Measurements from ENCODE around the gene ITGA3.
"Not testable (repeated sequence)": the region's sequence is repeated elsewhere in the genome, so short reads cannot be mapped to it uniquely, and the experiment has no call there.

The ITGA3 gene

DNA sequence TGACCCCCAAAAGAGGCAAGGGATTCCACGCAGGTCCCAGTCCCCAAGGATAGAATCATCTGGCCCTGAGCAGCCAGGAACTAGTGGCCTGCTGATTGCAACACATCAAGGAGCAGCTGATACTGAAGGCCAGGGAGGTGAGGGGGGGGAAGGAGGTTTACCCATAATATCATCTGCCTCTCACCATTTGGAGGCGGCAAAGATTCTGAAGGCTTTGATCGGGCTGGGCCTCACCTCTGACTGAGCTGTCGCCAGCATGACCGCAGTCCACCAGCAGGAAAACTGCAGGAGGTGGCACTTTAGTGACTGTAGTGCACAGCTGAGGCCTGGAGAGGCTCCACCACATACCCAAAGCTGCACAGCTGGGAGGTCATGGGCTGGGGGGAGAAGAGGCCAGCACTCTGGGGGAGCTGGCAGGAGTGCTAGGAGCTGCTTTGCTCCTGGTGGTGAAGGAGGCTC lies 20.5 kb upstream of the ITGA3 start:
- DNase-seq: no peak

DNA sequence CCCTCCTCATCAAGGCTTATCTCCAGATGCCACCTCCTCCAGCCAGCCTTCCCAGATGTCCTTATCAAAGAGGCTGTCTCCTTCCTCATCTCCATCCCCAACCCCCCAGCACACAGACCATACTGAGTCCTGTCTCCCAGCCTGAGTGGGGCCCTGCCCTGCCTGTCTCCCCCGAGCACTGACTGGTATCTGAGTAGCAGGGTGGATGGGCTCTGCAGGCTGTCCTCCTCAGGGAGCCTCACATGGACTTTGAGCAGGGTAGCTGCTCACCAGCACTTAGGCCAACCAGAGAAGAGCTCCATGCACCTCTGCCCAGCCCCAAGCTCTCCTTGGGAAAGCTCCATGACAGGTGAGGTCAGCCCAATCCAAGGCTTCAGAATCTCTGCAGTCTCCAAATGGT lies 20.0 kb upstream of the ITGA3 start:
- DNase-seq: no peak

DNA sequence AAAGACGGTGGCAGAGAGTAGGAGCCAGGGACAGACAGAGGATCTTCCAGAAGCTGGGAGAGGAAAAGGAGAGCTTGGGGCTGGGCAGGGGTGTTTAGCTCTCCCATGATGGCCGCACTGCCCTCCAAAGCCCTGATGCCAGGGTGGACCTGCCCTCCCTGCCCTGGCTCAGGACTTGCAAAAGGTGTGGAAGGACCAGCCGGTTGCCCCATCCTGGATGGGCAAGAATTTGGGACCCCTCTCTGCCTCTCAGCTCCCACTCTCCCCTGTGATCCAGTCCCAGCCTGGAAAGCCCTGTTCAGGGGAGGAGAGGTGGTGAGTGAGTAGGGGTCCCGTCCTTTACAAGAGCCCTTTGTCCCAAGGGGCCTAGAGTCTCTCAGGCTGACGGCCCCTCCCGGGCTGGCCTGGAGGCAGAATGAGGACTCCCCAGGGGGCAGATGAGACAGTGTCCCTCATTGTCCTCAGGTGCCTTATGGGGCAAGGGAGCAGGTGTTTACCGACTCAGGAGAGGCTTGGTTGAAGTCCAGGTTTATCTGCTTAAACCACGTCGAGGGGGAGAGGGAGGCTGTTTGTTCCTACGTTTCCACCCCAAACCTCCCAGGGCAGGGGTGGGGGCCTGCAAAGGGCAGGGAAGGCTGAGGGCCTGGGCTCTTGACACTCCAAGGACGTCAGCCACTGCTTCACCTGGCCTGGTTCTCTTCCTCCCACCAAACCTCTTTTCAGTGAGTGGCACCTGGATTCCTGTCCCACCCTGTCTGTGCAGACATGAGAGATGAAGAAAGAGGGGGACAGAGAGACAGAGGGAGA lies 19.3 kb upstream of the ITGA3 start:
- DNase-seq: no peak

DNA sequence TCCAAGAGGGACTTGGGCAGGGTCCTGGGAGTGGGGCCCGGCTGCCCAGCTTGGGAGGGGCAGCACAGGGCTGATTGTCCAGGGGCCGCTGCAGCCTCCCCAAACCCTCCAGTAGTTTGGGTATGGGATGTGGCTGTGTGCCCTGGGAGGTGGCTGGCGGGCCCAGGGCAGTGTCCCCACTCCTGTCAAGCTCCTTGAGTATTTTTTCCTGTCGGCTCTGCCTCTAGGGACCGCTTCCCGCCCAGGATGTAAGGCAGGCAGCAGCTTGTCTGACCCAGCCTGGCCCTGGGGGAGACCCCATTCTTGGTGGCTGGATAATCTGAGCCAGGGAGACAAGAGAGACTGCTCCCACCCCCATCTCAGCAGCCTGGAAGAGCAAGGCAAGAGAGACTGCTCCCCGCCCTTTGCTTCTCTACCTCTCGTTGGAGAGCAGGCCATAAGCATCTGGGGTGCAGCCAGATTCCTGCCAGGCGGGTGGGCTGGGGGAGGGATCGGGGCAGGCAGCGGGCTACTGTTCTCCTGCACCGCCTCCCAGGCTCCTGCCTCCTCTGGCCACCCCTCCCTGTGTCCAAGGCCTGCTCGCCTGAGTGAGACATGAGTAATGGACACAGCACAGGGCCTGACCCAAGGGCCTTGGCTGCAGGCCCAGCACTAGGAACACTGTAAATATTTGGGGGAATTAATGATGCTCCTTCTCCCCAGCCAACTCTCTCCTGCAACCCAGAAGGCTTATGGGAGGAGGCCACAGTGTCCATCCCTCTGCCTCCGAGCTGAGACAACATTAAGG lies 18.4 kb upstream of the ITGA3 start:
- no peak for DNase-seq

DNA sequence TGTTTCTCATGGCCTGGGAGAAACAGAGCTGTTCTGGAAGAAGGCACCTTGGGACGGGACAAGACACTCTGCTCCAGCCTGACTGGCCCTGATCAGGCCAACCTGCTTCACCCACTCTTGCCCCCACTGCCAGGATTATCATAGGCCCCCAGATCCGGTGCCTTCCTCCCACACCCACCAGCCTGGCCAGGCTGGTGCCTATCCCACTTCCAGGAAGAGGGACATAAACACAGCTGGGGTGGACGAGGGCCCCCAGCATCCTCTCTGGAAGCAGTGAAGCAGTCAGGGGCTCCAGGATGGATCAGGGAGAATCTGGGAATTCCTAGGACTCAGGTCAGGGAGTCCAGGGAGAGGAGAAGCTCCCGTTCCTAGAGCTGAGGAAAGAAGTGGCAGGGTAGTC lies 16.9 kb upstream of the ITGA3 start:
- no peak for DNase-seq

DNA sequence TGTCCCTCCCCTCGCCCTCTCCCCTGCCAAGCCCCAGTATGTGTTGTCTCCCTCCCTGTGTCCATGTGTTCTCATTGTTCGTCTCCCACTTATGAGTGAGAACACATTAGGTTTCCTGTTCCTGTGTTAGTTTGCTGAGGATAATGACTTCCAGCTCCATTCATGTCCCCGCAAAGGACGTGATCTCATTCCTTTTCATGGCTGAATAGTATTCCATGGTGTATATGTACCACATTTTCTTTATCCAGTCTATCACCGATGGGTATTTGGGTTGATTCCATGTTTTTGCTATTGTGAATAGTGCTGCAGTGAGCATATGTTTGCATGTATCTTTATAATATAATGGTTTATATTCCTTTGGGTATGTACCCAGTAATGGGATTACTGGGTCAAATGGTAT lies 15.4 kb upstream of the ITGA3 start:
- DNase-seq: not testable (repeated sequence)

DNA sequence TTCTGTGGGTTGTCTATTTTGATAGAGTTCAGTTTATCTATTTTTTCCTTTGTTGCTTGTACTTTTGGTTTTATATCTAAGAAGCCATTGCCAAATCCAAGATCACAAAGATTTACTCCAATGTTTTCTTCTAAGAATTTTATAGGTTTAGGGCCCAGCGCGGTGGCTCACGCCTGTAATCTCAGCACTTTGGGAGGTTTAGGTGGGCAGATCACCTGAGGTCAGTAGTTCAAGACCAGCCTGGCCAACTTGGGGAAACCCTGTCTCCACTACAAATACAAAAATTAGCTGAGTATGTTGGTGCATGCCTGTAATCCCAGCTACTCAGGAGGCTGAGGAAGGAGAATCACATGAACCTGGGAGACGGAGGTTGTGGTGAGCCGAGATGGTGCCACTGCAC lies 13.7 kb upstream of the ITGA3 start:
- DNase-seq: no peak

DNA sequence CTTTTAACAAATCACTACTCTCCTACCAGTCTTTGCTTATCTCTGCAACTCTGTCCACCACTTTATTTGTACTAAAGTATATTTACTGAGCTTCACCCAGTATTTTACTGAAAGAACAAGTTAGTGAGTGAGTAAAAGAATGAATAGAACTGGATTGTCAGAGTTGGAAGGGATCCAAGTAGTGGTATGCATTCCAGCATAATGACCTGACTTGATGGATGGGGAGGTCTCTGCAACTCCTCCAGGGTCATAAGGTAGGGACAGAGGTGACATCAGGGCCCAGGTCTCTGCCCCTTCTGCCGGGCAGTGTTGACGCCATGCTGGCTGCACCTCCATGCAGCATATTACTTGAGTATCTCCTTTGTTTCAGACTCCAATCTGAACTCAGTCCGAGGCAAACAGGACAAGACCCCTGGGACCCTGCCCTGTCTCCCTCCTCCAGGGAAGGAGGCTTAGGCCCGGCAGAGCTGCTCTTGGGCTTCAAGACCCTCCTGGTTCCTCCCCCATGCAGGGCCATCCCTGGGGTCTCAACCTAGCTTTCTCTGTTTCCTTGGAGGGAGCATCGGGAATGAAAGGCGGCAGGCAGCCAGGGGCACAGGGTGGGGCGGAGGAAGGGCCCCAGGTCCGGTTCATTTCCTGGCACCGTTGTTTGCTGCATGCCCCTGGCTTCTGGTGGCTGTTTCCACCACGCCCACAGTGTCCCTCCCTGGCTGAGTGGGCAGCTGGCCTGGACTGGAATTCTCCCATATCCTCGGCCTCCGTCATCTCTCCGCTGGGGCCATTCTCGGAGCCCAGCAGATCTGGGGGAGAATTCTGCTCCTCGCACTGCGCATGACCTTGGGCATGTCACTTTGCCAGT lies 12.4 kb upstream of the ITGA3 start:
- no peak for DNase-seq

DNA sequence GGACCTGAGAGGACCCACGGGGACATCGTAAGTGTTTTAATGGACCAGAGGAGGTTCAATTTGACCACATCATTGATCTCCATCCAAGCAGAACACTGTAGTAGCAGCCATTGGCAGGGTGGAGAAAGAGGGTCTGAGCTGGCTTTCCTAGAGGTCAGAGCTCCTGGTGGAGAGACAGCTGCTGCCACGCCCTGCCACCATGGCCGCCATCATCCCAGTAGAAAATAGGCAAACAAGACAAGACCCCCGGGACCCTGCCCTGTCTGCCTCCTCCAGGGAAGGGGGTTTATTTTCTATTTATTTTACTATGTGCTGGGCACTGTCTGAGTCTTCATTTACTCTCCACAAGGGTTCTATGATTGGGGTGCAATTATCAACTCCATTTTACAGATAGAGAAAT lies 11.4 kb upstream of the ITGA3 start:
- no peak for DNase-seq

DNA sequence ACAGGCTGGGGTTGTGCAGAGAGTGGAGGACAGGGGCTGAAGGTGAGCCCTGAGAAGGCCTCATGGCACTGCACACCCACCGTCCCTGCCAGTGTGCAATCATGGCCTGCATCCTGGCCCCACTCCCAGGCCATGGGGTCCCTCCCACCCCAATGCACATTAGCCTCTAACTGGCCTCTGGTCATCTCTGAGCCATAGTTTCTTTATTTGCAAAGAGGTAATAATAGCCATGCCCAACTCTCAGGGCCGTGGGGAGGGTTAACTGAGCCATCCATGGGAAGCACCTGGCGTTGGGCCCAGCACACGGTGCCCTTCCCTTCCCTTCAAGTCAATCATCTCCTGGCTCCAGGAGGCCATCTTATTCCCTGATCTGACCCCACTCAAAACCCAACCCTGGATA lies 10.8 kb upstream of the ITGA3 start:
- DNase-seq: no peak

DNA sequence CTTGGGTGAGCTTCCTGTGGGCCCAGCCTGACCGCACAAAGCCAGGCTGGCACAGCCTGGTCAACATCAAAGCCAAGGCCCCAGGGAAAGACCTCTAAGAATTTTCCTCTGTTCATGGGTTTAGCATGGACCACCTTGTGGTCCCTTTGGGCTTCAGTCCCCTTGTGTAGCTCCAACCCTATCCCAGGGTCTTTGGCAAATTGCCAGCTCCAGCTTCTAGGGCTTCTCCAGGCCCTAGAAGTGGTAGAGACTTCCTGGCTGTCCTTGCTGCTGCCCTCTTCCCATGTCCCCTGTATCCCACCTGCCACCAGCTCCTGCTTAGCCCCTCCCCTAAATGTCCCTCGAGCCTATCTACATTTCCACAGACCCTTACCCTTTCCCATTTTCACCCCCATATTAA lies 9.7 kb upstream of the ITGA3 start:
- DNase-seq: no peak

DNA sequence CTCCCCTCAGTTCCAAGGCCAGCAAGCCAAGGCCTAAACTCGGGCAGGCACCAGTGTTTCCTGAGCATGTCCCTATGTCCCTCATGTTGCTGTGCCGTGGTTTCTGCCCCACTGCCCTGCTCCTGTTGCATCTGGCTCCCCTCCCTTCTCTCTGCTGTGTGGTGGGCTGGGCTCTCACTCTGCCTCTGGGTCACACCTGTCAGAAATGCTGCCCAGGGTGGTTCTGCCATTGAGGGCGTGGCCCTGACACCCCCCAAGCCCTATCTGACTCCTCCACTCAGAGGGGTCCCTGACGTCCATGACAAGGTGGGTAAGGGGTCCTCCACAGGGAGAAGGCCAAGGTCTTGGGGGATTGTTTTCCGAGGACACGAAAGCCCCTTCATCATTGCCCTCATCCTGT lies 9.2 kb upstream of the ITGA3 start:
- DNase-seq: no peak

DNA sequence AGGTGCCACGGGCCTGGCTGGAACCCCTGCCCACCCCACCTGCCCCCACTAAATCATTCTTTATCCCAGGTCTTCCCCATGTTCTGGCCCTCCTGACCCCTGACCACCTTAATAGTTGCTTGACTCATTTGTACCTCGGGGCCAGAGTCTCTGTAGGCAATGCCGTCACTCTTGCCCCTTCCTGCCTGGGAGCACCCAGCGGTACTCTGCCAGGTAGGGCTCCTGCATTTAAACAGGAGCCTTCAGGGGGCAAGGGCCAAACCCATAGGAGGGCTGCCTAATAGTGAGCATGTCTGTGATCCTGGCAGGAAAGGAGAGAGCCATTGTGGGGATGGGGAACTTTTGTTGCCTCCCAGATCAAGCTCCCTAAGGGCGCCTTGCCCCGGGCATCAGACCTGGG lies 8.8 kb upstream of the ITGA3 start:
- DNase-seq: no peak

DNA sequence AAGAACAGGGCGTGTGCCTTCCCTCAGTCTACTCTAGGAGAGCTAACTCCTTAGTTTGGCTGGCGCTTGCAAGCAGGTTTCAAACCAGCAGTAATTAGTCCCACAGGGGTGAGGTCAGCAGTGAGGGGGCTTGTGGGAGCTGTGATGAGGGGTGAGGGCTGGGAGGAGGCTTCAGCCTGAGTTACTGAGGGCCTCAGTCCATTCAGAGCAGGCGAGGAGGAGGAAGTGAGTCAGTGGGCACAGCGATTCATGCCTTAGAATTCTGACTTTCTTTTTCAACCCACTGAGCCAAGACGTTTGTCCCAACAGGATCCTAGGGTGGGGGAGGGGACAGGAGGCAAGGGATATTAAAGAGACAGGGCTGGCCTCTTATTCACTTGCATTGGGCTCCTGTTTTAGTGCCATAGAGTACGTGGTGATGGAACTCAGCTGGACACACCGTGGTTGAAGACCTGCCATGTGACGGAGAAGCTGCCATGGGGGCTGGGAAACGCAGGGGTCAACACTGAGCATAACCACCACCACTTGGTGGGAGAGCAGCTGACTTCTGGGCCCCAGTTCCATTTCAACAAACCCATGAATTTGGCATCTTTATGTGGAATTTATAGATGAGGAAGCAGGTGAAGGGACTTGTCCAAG lies 8.3 kb upstream of the ITGA3 start:
- peak; percentile 32 for DNase-seq

DNA sequence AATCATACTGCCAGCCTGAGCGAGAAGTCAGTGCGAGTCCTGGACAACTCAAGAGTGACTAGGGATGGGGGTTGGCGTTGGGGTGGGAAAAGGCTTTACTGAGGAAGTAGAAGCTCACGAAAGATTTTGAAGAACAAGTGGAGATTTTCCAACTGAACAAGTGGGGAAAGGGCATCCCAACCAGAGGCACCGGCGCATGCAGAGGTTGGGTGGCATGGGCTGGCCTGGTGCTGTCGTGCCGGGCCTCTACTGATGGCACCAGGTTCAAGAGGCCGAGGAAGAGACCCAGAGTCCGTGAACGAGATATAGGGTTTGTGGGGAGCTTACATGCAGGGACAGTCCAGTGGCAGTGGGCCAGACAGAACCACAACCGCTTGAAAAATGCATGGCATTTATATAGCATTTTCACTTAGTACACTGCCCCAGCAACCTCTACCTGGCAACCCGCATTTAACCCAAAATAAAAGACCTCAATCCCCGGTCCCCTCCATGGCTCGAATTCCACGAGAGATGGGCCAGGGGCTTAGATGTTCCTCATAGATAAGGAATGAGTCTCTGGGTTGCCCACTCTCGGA lies 7.7 kb upstream of the ITGA3 start:
- DNase-seq: no peak

DNA sequence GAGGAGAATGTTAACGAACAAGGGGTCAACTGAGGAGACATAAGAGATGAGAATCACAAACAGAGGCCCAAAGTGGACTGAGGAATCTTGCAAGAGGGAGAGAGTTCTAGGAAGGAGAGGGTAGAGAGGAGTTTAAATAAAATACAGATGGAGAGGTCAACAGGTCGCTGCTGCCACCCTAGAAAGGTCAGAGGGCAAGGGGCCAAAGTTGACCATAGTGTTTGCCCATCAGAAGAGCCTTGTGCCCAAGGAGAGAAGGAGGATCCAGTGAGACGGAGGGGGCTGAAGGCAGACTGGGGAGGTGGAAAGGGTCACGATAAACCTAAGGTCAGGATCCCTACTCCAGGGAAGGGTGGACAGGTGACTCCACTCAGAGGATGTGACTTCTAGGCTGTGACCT lies 6.9 kb upstream of the ITGA3 start:
- DNase-seq: no peak

DNA sequence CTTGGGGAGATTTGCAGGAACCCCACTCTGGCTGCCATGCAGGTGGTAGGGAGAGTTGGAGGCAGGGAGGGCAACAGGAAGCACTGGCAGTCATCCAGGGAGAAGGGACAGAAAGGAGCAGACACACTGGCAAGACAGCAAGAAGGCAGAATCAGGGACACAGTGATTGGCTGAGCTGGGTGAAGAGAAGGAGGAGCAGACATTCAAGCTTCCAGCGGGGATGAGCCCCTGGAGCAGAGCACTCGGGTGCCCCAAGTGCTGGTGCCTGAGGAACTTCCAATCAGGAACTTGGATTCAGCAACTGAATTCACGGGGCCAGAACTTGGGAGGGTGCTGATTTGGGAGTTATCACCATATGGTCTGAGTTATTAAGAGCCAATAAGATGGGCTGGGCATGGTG lies 6.3 kb upstream of the ITGA3 start:
- DNase-seq: no peak

DNA sequence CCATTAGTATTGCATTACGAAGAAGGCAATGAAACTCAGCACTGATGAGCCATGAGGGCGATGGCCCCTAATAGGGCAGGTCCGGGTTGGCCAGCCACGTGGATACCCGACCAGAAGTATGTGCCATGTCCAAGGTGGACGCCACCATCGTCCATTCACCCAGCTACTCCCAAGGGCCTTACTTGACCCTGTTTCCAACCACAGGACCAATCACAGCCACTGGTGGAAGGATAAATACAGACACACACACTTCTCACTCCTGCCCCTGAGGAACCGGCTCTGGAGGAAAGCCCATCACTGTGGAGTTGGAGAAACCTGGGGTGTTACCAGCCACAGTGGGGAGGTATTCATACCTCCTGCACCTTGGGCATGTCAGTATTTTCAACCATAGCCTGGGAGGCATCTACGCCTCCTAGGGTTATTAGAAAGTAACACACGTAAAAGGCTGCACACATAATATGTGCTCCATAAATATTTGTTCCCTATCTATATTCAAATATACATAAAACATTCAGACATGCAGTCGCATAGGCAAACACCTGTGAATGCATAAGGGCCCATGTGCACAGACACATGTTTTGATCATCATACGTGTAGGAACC lies 5.4 kb upstream of the ITGA3 start:
- DNase-seq: no peak

DNA sequence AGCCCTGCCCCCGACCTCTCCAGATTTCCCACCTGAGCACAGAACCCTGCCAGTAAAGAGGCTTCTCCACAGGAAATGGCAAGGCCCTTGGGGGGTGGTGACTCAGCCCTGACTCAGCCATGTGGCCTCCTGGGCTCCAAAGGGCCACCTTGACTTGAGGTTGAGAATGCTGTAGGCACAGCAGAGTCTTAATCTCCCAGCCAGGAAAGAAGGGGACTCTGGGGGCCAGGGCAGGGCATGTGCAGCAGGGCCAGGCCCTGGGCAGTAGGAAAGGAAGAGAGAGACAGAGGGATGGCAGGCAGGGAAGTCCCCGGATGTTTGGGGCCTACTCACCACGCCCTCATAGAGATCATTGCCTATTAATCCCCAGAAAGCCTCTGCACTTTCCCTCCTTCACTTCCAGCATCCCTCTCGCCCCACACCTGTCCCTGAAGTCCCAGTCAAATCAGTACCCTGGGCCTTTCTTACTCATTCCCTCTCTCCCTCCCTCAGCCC lies 4.8 kb upstream of the ITGA3 start:
- DNase-seq: peak; percentile 90

DNA sequence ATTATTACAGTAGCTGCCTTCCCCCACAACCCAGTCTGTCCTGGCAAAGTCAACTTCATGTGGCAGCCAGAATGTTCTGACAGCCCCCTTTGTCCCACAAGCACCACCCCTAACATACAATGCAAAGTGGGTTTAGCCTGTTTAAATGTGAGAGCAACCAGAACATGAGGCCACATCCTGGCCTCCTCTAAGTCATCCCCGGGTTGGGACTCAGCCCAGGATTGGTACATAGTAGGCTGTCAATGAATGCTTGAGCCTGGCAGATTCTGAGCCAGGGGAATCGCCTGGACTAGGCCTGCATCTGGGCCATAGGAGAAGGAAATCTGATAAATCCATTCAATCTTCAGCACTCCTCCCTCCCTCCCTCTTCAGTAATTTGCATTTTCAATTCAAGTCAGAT lies 4.3 kb upstream of the ITGA3 start:
- no peak for DNase-seq

DNA sequence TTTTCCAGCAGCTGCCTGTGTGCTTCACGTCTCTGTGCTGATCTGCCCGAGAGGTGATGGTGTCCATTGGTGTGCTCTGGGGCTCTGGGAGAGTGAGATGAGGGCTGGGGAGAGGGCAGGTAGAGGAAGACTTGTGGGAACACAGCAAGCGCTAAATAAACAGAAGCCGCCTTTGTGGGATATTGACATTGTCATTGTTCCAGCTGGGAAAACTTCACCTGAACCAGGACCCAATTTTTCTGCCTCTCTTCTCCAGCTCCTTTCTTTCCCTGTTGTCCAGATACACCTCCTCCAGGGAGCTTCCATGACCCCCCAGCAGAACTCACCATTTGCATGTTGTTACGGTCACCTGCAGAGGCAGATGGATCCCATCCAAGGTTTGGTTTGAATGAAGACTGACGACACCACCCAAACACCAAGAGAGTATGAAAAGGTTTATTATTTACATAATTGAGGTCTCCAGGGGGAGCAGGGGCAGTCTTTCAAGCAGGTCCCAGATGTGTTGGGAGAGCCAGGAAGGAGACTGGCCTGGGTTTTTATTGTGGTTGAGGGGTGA lies 3.6 kb upstream of the ITGA3 start:
- DNase-seq: no peak

All from activated CD4-positive, alpha-beta T cell treated with anti-CD3 and anti-CD28 coated beads, Interleukin-10, Interleukin-2, amounts not matched to agents 100 ng/mL and 50 ng/mL, durations not matched to agents 16 hours and 8 hours (primary cell).